Cortex of kidney (tissue), 1 donor: ENCODE results near the gene KCNJ5.

Experiments
- DNase-seq: peaks from one replicate; lab custom pipeline; 2025; lab: John Stamatoyannopoulos, UW

The KCNJ5 gene

GRCh38 chr11:128871168-128871610, 20.0 kb upstream of the KCNJ5 start:
- DNase-seq, result no peak

GRCh38 chr11:128872094-128872493, 19.1 kb upstream of the KCNJ5 start:
- no peak for DNase-seq

GRCh38 chr11:128872594-128872993, 18.6 kb upstream of the KCNJ5 start:
- no peak for DNase-seq

GRCh38 chr11:128874427-128874826, 16.7 kb upstream of the KCNJ5 start:
- no peak for DNase-seq

GRCh38 chr11:128876133-128876650, 15.0 kb upstream of the KCNJ5 start:
- DNase-seq, result no peak

GRCh38 chr11:128877726-128878125, 13.4 kb upstream of the KCNJ5 start:
- DNase-seq, result no peak

GRCh38 chr11:128878455-128878854, 12.7 kb upstream of the KCNJ5 start:
- no peak for DNase-seq

- DNase-seq, result no peak
Observed at GRCh38 chr11:128879817-128880216, 11.3 kb upstream of the KCNJ5 start.

GRCh38 chr11:128881221-128881620, 9.9 kb upstream of the KCNJ5 start:
- DNase-seq, result no peak

- no peak for DNase-seq
Observed at GRCh38 chr11:128882451-128882850, 8.7 kb upstream of the KCNJ5 start.

GRCh38 chr11:128884054-128884453, 7.1 kb upstream of the KCNJ5 start:
- no peak for DNase-seq

GRCh38 chr11:128884703-128885338, 6.3 kb upstream of the KCNJ5 start:
- no peak for DNase-seq

GRCh38 chr11:128886406-128887124, 4.6 kb upstream of the KCNJ5 start:
- no peak for DNase-seq

- no peak for DNase-seq
Observed at GRCh38 chr11:128888034-128888985, 2.8 kb upstream of the KCNJ5 start.

- DNase-seq, result no peak
Observed at GRCh38 chr11:128889657-128890213, 1.4 kb upstream of the KCNJ5 start.

- no peak for DNase-seq
Observed at GRCh38 chr11:128890216-128890542, 977 bp upstream of the KCNJ5 start.

- no peak for DNase-seq
Observed at GRCh38 chr11:128891913-128892398, 800 bp downstream of the KCNJ5 start.

GRCh38 chr11:128892866-128893565, 1.9 kb downstream of the KCNJ5 start:
- no peak for DNase-seq

GRCh38 chr11:128893578-128894285, 2.6 kb downstream of the KCNJ5 start:
- DNase-seq, result no peak

- no peak for DNase-seq
Observed at GRCh38 chr11:128894286-128894681, 3.1 kb downstream of the KCNJ5 start.

- no peak for DNase-seq
Observed at GRCh38 chr11:128894685-128895084, 3.5 kb downstream of the KCNJ5 start.
